Chondrocyte (in vitro differentiated cells): ENCODE measurements around the gene STEEP1. TPM values are rescaled to one million over a fixed set of nuclear protein-coding genes. Genes with fewer than 3 reads are reported as not detected.

Source experiments
- DNase-seq: peaks from one replicate; pipeline ENCODE4 v3.0.0; 2021; ENCODE audit warnings: mixed read lengths, low spot score
- H3K27ac Mint-ChIP-seq: one replicate; pipeline ENCODE4 v1.8.0; 2021; ENCODE audit warnings: mild to moderate bottlenecking, moderate library complexity, mixed read lengths; ENCODE audit not compliant: unreplicated experiment
- H3K27me3 Mint-ChIP-seq: 2 replicates; pipeline ENCODE4 v1.8.0; 2021; ENCODE audit warnings: low read depth, mixed read lengths
- H3K36me3 Mint-ChIP-seq: 2 replicates; pipeline ENCODE4 v1.8.0; 2021; ENCODE audit warnings: low read depth, mixed read lengths
- H3K4me1 Mint-ChIP-seq: 2 replicates; pipeline ENCODE4 v1.8.0; 2021; ENCODE audit warnings: low read depth, mild to moderate bottlenecking, mixed read lengths
- H3K4me3 Mint-ChIP-seq: one replicate; pipeline ENCODE4 v1.8.0; 2021; ENCODE audit warnings: mild to moderate bottlenecking, moderate library complexity, mixed read lengths; ENCODE audit not compliant: unreplicated experiment
- H3K9me3 Mint-ChIP-seq: 2 replicates; pipeline ENCODE4 v1.8.0; 2021; ENCODE audit warnings: low read depth, mixed read lengths
- CTCF ChIP-seq: fragments of 200-600 bp; sonication (generic); IDR thresholded peaks from 2 replicates; pipeline ENCODE4 v1.5.0; 2021; ENCODE audit warnings: antibody characterized with exemption, mild to moderate bottlenecking, moderate library complexity
- total RNA-seq: library from RNA; stranded (reverse); gene quantifications from 3 replicates; pipeline ENCODE4 v1.2.1, GENCODE V29; 2021

STEEP1 gene
- total RNA-seq, 1 donor from 2014 or later = 19.2 TPM

DNA sequence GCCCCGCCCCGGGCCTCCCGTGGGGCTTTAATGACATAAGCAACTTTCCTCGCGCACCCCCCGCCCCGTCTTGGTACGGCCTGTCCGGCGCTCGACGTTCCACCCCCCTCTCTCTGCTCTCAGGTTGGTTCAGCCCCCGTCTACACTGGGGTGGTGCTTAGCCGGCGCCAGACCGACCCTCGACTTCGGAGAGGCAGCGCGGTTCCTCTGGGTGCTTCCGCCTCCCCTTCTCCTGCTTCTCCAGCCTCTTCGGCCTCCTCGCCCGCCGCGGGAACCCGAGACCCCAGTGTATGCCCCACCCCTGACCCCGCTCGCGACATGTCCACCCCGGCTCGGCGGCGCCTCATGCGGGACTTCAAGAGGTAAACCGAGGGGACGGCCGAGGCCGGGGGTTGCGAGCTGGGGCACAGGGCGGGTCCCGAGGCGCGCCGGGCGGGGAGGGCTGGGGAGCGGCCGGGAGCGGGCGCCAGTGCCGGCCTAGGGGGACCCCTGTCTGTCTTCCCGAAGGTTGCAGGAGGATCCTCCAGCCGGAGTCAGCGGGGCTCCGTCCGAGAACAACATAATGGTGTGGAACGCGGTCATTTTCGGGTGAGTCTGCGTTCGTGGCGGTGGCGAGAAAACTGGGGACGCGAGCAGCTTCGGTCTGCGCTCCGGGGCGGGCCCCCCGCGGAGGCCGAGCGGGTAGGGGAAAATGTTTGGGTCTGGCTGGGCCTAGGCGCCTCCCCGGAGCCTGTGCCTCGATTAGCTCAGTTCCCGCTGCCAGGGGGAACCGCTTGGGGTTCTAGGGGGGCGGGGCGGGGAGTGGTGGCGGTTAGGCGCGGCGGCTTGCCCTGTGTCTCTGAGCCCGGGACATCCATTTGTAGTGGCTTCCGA is 9.4 kb upstream of the STEEP1 start, which contains the start of gene UBE2A:
Gene UBE2A, plus strand, starts transcription at position 170 of the 873 bp plus-strand sequence. Its CDS starts 149 bp downstream, at position 319.
- TF ChIP-seq CTCF = peak; percentile 75
- H3K4me1 Mint-ChIP-seq = peaks cover 4% of the 10 kb centered on the region

DNA sequence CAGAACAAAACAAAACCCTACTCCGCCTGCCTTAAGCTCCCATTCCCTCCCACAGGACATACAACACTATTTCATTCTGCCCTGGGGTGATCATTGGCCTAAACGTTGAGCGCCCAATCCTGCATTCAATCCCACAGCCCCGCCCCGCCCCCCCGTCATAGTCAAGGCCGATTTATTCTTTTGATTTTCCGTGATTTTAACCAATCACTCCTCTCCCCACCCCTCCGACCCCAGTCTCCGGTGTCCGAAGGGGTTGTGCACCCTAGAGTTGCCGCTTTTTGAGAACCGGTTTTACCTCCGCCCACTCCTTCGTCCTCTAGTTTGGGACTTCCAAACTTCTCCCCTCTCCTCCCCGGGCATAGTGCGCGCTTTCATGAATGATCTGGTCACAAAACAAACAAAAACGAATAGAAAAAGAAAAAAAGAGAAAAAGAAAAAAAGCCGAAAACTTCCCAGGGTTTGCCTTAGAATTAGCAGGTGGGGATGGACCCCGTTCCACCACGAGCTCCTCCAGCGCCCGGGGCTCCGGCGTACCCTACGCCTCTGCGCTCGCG is 8.7 kb upstream of the STEEP1 start:
- Mint-ChIP-seq H3K27me3 (no peaks in the 10 kb centered on the region), H3K27ac (peak overlapping the region; percentile 96), H3K36me3 (peaks cover 2% of the 10 kb centered on the region), H3K4me3 (peak overlapping the region; percentile 92), H3K9me3 (peaks cover 6% of the 10 kb centered on the region), H3K4me1 (peaks cover 4% of the 10 kb centered on the region)
- no peak for DNase-seq
- no peak for TF ChIP-seq CTCF

More for the DNA sequence above, 9.4 kb upstream of the STEEP1 start, which contains the start of gene UBE2A:
- DNase-seq = peak; percentile 96
- Mint-ChIP-seq H3K4me3 (peak within 1 kb of the TSS; percentile 92), H3K9me3 (peaks cover 4% of the 10 kb centered on the region), H3K27ac (peak within 1 kb of the TSS; percentile 96), H3K27me3 (no peaks in the 10 kb centered on the region), H3K36me3 (no peaks in the 10 kb centered on the region)

GRCh38 chrX:119573222-119573621 is 8.0 kb upstream of the STEEP1 start:
- H3K9me3 Mint-ChIP-seq = peaks cover 6% of the 10 kb centered on the region
- no peaks in the 10 kb centered on the region for H3K27me3 Mint-ChIP-seq
- H3K27ac Mint-ChIP-seq = no peak overlapping the region
- peak overlapping the region; percentile 92 for H3K4me3 Mint-ChIP-seq
- H3K4me1 Mint-ChIP-seq = peaks cover 4% of the 10 kb centered on the region
- TF ChIP-seq CTCF = no peak
- DNase-seq = no peak
- peaks cover 2% of the 10 kb centered on the region for H3K36me3 Mint-ChIP-seq

GRCh38 chrX:119570351-119570835 is 5.2 kb upstream of the STEEP1 start:
- H3K4me1 Mint-ChIP-seq = peaks cover under 1% of the 10 kb centered on the region
- no peak overlapping the region for H3K4me3 Mint-ChIP-seq
- H3K27me3 Mint-ChIP-seq = no peaks in the 10 kb centered on the region
- H3K27ac Mint-ChIP-seq = no peak overlapping the region
- peaks cover 6% of the 10 kb centered on the region for H3K9me3 Mint-ChIP-seq
- H3K36me3 Mint-ChIP-seq = peaks cover 2% of the 10 kb centered on the region
- no peak for TF ChIP-seq CTCF
- DNase-seq = no peak

- TF ChIP-seq CTCF = no peak
- no peak overlapping the region for H3K4me3 Mint-ChIP-seq
- H3K27ac Mint-ChIP-seq = peak overlapping the region; percentile 17
- H3K27me3 Mint-ChIP-seq = no peaks in the 10 kb centered on the region
- H3K4me1 Mint-ChIP-seq = no peaks in the 10 kb centered on the region
- no peak for DNase-seq
- H3K9me3 Mint-ChIP-seq = peaks cover 19% of the 10 kb centered on the region
- peaks cover 5% of the 10 kb centered on the region for H3K36me3 Mint-ChIP-seq
Measured at GRCh38 chrX:119552508-119552907, 12.7 kb downstream of the STEEP1 start.
